ENCODE data around the gene HTRA3.
A peak's percentile ranks its signal among the peaks of the same experiment; 100 is the strongest.

The HTRA3 gene

DNA sequence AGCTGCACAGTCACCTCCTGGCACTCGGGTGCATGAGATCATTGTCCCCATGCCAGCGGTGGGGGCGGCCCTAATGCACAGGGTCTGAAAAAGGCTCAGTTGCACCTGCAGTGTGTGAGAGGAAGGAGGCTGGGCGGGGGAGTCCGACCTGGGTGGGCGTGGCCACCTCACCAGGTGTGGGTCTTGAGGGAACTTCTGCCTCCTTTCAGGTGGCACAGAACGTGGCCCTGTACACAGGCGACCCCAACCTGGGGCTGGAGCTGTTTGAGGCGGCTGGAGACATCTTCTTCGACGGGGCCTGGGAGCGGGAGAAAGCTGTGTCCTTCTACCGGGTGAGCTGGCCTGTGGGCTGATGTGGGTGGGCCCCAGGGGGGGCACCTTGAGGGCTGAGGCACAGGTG is 34.3 kb upstream of the HTRA3 start:
- no peak for DNase-seq

DNA sequence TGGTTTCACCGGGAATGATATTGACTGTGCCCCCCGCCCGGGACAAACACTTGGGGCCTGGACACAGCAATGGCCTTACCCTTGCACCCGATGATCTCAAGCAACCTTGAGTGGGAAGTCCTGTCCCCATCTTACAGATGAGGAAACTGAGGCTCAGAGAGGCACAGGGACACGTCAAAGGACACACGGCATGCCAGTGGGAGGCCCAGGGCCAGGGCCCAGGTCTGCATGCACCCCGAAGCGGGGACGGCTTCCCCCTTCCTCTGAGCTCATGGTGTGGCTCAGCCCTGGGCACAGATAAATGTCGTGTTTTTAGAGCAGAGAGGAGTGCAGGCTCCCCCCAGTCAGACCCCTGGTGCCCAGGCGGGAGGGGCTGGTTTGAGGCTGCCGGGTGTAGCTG is 33.9 kb upstream of the HTRA3 start:
- DNase-seq, result no peak

DNA sequence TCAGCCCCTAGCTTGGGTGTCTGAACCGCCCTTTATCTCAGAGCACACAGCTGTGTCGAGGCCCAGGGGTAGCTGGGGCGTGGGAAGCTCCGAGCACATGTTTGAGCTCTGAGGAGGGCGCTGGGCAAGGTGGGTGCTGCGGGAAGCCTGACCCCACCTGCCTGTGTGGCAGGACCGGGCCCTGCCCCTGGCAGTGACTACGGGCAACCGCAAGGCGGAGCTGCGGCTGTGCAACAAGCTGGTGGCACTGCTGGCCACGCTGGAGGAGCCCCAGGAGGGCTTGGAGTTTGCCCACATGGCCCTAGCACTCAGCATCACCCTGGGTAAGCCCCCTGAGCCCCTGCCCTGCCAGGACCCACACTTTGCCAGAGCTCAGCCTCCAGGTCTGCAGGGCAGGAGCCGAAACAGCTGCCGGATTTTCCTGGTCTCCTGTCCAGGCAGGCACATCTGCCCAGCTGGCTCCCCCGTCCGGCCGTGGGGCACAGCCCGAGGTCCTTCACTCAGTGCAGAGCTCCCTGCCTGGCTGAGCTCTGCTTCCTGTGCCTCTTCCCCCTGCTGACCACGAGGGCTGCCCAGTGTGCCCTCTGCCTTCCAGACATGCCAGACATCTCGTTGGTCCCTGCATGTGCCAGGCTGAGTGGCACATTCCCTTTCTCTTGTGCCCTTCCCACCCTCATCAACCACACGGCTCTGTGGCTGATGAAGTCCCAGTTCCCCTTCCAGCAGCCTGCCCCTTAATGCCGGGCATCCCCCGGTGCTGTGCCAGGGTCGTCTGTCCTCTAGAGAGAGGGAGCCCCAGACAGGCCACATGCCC is 33.2 kb upstream of the HTRA3 start:
- no peak for DNase-seq

DNA sequence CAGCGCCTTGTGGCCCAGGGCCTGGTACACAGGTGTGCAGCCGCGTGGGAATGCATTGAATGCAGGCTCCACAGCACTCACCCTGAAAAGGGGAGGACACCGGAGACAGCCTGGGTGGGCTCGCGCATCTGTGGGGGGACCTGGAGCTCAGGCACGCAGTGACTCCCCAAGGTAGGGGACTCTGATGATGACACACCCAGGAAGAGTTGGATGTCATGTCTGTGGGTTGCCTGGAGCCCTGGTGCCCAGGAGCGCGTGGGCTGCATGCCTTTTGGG is 32.7 kb upstream of the HTRA3 start:
- no peak for DNase-seq

GRCh38 chr4:8237256-8237989 is 32.1 kb upstream of the HTRA3 start:
- no peak for DNase-seq

DNA sequence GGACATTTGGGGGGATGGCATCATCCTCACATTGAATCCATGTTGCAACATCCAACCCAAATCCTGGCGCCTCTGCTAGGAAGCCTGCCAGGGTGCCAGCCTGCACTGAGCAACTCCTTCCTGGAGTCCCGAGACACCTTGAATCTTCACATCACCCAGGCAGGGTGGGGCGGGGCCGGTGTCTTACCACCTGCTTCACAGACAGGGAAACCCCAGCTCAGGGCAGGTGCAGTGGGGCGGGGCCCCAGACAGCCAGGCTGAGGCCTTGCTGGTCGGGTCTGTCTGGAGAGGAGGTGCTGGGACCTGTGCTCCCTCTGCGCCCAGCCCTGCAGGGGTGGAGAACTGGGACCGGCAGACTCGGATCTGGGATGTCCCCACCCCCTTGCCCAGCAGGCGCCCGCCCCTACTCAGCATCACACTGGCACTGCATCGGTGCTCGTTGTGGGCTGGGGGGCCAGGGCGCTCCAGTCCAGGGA is 31.5 kb upstream of the HTRA3 start:
- DNase-seq, result no peak

GRCh38 chr4:8238515-8239053 is 31.0 kb upstream of the HTRA3 start:
- DNase-seq, result no peak

DNA sequence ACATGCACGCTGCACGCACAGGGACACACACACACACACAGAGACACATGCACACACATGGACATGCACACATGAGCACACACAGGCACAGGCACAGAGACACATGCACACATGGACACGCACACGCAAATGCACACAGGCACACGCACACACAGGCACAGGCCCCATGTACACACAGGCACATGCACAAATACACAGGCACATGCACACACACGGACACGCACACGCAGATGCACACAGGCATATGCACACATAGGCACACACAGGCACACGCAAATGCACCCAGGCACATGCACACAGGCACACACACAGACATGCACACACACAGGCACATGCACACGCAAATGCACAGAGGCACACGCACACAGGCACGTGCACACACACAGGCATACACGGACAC is 30.3 kb upstream of the HTRA3 start:
- DNase-seq, result no peak

DNA sequence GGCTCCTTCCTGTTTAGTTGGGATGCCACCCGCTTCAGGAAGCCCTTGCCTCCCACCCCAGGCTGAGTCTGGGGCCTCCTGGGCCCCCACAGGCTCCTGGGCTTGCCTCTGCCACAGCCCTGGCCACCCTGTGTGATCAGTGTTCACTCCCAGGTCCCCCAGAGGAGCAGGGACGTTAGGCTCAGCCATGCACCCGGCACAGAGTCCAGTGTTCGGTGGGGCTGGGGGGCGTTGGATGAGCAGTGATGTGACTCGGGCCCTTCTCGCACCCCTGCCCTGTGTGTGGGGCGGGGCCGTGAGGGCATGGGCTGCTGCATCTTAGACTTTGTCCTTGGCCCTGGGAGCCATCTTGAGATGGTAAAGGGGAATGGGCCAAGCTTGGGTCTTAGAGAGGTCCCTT is 29.9 kb upstream of the HTRA3 start:
- no peak for DNase-seq

DNA sequence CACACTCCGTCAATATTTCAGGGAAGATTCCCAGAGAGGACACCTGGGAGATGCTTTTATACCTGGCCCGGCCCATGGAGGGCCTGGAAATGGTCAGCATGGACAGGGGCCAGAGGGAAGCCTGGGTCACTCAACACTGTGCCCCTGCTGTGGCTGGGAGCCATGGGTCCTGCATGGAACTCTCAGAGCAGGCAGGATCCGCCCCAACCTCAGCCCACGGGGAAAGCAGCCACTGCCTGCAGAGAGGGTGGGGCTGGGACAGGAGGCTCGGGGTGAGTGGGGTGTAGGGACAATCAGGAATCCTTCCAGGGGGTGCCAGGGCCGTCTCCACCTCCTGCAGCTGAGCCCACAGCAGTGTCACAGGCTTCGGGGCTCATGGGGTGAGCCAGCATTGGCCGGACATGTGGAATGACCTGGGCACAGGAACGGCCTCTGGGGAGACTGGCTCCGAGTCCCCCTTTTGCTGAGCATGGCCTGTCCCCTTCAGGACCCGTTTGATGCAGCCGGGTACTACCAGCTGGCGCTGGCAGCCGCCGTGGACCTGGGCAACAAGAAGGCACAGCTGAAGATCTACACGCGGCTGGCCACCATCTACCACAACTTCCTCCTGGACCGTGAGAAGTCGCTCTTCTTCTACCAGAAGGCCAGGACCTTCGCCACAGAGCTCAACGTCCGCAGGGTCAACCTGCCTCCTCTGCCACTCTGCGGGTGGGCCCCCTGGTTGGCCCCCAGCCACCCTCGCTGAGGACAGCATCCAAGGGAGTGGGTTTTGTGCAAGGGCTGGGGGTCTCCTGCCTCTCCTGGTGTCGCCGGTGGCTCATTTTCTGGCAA is 29.1 kb upstream of the HTRA3 start:
- no peak for DNase-seq

DNA sequence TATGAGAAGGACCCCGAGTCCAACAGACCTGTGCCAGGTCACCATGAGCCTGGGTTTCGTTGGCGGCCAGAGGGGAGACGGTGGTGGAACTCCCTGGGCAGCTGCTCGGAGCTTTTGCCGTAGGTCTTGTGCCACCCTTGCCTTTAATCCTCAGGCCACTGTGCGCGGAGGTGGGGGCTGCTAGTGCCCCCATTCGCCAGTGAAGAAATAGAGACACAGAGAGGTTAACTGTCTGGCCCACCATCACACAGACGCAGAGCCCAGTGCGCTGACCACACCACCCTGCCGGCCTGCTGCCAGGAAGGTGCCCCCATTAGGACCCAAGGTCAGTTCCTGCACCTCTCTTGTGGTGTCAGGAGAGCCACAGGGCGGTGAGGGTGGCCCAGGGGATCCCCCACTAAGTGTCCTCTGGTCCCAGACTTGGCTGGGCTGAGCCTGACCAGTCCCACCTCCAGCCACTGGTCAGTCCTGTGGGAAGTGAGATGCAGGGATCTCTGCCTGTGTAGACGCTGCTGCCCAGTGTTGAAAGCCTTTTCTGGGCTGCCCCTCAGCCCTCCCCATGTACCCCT is 28.3 kb upstream of the HTRA3 start:
- DNase-seq, result no peak

DNA sequence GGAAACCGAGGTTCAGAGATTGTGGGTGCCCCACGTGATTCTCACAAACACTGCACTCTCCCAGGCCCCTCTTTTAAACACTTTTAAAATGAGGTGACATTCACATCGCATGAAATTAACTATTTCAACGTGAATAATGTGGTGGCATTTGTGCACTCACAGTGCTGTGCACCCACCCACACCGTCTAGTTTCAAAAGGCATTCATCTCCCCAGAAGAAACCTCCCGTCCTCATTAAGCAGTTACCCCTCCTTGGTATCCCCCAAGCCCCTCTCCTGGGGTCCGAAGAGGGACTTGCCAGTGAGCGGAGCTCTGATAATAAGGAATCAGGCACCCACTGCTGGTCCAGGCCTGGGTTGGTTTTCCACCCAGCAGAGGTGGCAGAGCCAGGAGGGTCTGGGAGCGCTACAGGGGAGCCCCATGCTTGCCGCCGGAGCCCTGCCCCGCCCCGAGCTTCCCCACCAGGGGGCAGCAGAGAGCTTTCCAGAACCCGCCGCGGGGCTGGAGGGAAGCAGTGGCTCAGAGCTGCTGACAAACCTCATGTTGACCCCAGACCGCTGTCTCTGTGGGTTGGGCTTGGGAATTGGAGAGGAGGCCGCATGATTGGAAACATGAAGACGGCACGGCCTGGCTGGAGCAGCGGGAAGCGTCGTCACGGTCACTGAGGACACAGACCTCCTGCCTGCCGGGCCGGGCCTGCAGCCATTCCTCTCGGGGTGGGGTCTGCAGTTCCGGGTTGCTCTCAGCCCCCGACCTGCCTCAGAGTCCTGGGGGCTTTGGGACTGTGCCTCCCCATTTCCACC is 27.5 kb upstream of the HTRA3 start:
- DNase-seq, result peak; percentile 67

DNA sequence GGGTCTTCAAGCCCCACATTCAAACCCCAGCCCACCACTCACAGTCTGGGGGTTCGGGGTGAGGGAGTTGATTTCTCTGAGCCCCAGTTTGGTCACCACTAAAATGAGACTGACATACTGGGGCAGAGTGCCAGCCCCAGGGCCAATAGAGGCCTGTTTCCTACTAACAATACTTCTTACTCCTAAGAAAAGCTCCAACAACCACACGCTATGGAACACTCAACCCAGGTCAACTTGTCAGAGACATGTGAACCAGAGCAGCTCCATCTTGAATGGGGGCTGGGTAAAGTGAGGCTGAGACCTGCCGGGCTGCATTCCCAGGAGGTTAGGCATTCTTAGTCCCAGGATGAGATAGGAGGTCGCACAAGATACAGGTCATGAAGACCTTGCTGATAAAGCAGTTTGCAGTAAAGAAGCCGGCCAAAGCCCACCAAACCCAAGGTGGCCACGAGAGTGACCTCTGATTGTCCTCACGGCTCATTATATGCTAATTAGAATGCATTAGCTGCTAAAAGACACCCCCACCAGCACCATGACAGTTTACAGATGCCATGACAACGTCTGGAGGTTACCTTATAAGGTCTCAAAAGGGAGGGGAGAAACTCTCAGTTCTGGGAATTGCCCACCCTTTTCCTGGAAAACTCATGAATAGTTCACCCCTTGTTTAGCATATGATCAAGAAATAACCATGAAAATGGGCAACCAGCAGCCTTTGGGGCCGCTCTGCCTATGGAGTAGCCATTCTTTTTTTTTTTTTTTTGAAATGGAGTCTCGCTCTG is 26.6 kb upstream of the HTRA3 start:
- DNase-seq, result no peak

DNA sequence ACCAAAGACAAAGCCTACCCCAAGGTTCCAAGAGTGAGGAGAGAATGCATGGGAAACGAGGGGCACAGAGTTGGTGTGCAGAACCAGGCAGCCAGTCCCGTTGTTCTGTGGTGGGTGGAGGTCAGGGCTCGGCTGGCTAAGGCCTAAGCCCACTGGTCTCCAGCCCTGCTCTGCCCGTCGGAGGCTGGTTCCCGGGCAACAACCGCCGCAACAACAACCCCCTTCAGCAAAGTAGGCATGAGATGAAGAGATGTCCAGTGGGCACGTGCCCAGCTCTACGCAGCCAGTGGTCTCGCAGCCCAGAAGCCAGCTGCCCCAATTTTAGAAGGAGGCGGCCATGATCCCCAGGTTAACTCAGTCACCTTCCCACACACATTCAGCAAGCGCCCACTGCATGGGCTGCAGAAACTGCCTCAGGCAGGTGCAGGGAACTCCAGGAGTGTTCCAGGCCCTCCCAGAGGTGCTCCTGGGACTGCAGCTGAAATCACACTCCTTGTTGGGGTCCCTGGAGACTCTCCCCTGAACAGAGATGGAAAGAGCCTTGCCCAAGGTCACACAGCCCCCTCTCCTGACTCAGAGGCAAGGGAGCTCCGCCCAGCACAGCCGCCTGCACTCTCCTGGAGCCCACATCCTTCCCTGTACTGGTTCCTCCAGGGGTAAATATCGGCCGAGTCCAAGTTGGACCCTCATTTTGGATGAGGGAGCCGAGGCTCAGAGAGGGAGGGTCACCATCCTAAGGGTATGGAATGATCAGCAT is 25.4 kb upstream of the HTRA3 start:
- DNase-seq, result no peak

DNA sequence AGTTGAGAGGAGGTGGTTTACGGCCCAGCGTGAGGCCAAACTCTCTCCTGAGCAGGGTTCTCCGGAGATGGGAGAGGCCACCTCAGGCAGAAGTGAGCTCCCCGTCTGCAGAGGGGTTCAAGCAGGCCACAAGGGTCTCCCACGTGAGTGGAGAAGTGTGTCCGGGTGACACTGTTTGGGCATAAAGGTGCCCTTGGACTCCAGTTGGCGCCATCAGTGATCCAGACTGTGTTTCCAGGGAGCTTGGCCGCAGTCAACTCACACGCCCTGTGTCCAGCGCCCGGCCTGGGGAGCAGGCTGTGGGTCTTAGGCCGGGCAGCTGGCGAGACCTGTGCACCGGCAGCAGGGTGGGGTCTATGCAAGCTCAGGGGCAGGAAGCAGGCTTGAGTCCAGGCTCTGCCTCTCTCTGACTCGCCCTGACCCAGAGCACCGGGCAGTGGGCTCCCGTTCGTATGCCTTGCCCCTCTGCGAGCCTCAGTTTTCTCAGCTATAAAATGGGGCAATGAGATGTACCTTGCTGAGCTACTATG is 24.6 kb upstream of the HTRA3 start:
- no peak for DNase-seq

DNA sequence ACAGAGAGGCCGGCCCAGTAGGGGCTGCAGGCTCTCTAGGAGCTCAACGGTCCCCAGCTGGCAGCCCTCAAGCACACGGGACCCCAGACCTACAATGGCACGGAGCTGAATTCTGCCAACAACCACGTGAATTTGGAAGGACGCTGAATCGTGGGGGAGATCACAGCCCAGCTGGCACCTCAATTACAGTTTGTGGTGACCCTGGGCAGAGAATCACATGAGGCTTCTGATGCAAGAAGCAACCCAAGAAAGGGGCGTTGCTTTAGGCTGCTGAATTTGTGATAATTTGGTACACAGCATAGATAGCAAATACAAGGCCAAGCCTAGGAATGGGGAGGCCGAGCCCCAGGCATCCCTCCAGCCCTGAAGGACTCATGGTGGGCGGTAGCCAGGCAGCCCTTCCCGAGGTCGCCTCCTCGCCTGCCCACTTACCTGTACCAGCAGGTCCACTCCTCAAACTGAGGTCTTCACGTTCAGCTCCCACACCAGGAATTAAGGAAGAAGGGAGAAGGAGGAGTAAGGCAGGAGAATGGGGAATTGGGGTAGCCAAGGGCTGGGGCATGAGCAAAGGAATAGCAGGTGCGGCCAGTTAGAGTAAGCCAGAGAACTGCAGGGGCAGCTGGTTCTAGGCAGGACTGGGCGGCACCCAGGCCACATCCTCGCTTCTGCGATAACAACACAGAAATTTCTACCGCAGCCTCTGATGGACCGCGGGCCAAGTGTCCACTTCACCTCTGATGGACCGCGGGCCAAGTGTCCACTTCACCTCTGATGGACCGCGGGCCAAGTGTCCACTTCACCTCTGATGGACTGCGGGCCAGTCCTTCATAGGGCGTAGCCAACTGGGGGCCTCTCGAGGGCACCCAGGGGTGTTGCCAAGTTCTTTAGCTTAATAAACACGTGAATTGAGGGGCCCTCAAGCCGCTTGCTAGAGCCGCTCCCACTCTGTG is 23.4 kb upstream of the HTRA3 start:
- DNase-seq, result no peak

- no peak for DNase-seq
Measured at GRCh38 chr4:8247047-8247930, 22.3 kb upstream of the HTRA3 start.

- DNase-seq, result no peak
Measured at GRCh38 chr4:8248091-8248490, 21.5 kb upstream of the HTRA3 start.

Measured in NCI-H1694 (cell line).